GM12891 (cell line): ENCODE data around the gene GRIN2A.

Experiments
- POLR2A ChIP-seq: IDR thresholded peaks from 2 replicates; pipeline ENCODE4 v1.6.1; 2011; ENCODE audit warnings: low read depth, low read length, control low read depth
- POLR2AphosphoS5 ChIP-seq: IDR thresholded peaks from 2 replicates; pipeline ENCODE4 v1.6.1; 2011; ENCODE audit warnings: low read depth, low read length, control low read depth
- SPI1 ChIP-seq: IDR thresholded peaks from 2 replicates; pipeline ENCODE4 v1.6.1; 2011; ENCODE audit warnings: low read depth, low read length, control low read depth
- TAF1 ChIP-seq: IDR thresholded peaks from 2 replicates; pipeline ENCODE4 v1.6.1; 2011; ENCODE audit warnings: low read depth, low read length, control low read depth

GRCh38 chr16:10226987-10227306 lies 44.7 kb upstream of the GRIN2A start:
- TF ChIP-seq TAF1 (no peak), POLR2A (no peak), POLR2AphosphoS5 (no peak), SPI1 (no peak)
